MM.1S (cell line): Measurements from ENCODE around the gene CBX3.
A peak's percentile ranks its signal among the peaks of the same experiment; 100 is the strongest.
"Not testable (repeated sequence)": the region's sequence is repeated elsewhere in the genome, so short reads cannot be mapped to it uniquely, and the experiment has no call there.

Experiments used
- DNase-seq: peaks from one replicate; pipeline ENCODE4 v3.0.0-alpha.2; 2015
- H2AFZ ChIP-seq: fragments of 300-600 bp; sonication (generic); 2 replicates; pipeline ENCODE4 v1.6.0; 2016; ENCODE audit warnings: antibody characterized with exemption, low read length
- H3F3A ChIP-seq: fragments of 300-600 bp; sonication (generic); 2 replicates; pipeline ENCODE4 v1.6.1; 2016; ENCODE audit warnings: mild to moderate bottlenecking, antibody characterized with exemption, low read length, moderate library complexity, mixed read lengths; ENCODE audit not compliant: insufficient read depth
- H3K27ac ChIP-seq: fragments of 300-600 bp; sonication (generic); 2 replicates; pipeline ENCODE4 v1.5.1; 2016; ENCODE audit warnings: mild to moderate bottlenecking, low read length
- H3K27me3 ChIP-seq: fragments of 300-600 bp; sonication (generic); replicated peaks from 2 replicates; pipeline ENCODE4 v1.6.0; 2016; ENCODE audit warnings: low read length; ENCODE audit not compliant: insufficient read depth
- H3K36me3 ChIP-seq: fragments of 300-600 bp; sonication (generic); replicated peaks from 2 replicates; pipeline ENCODE4 v1.6.1; 2016; ENCODE audit warnings: mild to moderate bottlenecking, low read length, mixed read lengths; ENCODE audit not compliant: insufficient read depth
- H3K4me1 ChIP-seq: fragments of 300-600 bp; sonication (generic); 2 replicates; pipeline ENCODE4 v1.6.1; 2016; ENCODE audit warnings: low read length, mixed read lengths
- H3K4me2 ChIP-seq: fragments of 300-600 bp; sonication (generic); 2 replicates; pipeline ENCODE4 v1.6.0; 2016; ENCODE audit warnings: low read depth, low read length
- H3K4me3 ChIP-seq: fragments of 300-600 bp; sonication (generic); 2 replicates; pipeline ENCODE4 v1.5.1; 2016; ENCODE audit warnings: low read length, mixed read lengths
- H3K79me2 ChIP-seq: fragments of 300-600 bp; sonication (generic); 2 replicates; pipeline ENCODE4 v1.6.1; 2016; ENCODE audit warnings: mixed run types, low read length, mixed read lengths
- H3K9ac ChIP-seq: fragments of 300-600 bp; sonication (generic); 2 replicates; pipeline ENCODE4 v1.6.1; 2016; ENCODE audit warnings: low read length, mixed read lengths
- H3K9me2 ChIP-seq: fragments of 300-600 bp; sonication (generic); replicated peaks from 2 replicates; pipeline ENCODE4 v1.6.1; 2016; ENCODE audit warnings: mild to moderate bottlenecking, low read length, mixed read lengths; ENCODE audit not compliant: insufficient read depth
- H3K9me3 ChIP-seq: fragments of 300-600 bp; sonication (generic); replicated peaks from 2 replicates; pipeline ENCODE4 v1.6.1; 2016; ENCODE audit warnings: mild to moderate bottlenecking, low read length, mixed read lengths; ENCODE audit not compliant: insufficient read depth
- H4K20me1 ChIP-seq: fragments of 300-600 bp; sonication (generic); 2 replicates; pipeline ENCODE4 v1.6.1; 2016; ENCODE audit warnings: mild to moderate bottlenecking, low read length, moderate library complexity, mixed read lengths; ENCODE audit not compliant: insufficient read depth
- EZH2 ChIP-seq: fragments of 300-600 bp; sonication (generic); optimal IDR thresholded peaks from 2 replicates; pipeline ENCODE3; 2017; ENCODE audit warnings: low read depth, mild to moderate bottlenecking, antibody characterized with exemption, low read length, mixed read lengths
- EZH2phosphoT487 ChIP-seq: fragments of 300-600 bp; sonication (generic); IDR thresholded peaks from 2 replicates; pipeline ENCODE4 v1.6.1; 2018; ENCODE audit warnings: antibody characterized with exemption, low read length
- TF ChIP-seq, protein P1 (sequence below): fragments of 300-600 bp; sonication (generic); IDR thresholded peaks from 2 replicates; pipeline ENCODE4 v1.5.1; 2016; ENCODE audit warnings: antibody characterized with exemption, low read length, mixed read lengths

CBX3 gene

GRCh38 chr7:26192485-26193087 lies 9.0 kb upstream of the CBX3 start:
- H3K4me3 ChIP-seq = no peak overlapping the region

GRCh38 chr7:26193432-26194207 lies 7.9 kb upstream of the CBX3 start:
- Histone ChIP-seq H2AFZ (no peak overlapping the region), H3K27me3 (no peaks in the 10 kb centered on the region), H3K4me2 (no peak overlapping the region; the same call in 1 of the 2 replicates), H3K4me1 (peaks cover 68% of the 10 kb centered on the region), H3K9ac (no peak overlapping the region), H3F3A (peaks cover 95% of the 10 kb centered on the region), H3K27ac (no peak overlapping the region), H3K79me2 (peaks cover 98% of the 10 kb centered on the region), H3K36me3 (peaks cover 65% of the 10 kb centered on the region), H3K9me2 (no peaks in the 10 kb centered on the region), H3K4me3 (no peak overlapping the region), H4K20me1 (peaks cover 94% of the 10 kb centered on the region), H3K9me3 (no peaks in the 10 kb centered on the region)
- no peak for DNase-seq
- TF ChIP-seq, protein P1, sequence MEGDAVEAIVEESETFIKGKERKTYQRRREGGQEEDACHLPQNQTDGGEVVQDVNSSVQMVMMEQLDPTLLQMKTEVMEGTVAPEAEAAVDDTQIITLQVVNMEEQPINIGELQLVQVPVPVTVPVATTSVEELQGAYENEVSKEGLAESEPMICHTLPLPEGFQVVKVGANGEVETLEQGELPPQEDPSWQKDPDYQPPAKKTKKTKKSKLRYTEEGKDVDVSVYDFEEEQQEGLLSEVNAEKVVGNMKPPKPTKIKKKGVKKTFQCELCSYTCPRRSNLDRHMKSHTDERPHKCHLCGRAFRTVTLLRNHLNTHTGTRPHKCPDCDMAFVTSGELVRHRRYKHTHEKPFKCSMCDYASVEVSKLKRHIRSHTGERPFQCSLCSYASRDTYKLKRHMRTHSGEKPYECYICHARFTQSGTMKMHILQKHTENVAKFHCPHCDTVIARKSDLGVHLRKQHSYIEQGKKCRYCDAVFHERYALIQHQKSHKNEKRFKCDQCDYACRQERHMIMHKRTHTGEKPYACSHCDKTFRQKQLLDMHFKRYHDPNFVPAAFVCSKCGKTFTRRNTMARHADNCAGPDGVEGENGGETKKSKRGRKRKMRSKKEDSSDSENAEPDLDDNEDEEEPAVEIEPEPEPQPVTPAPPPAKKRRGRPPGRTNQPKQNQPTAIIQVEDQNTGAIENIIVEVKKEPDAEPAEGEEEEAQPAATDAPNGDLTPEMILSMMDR = no peak
- TF ChIP-seq EZH2phosphoT487 (no peak), EZH2 (no peak)

More at GRCh38 chr7:26192485-26193087, 9.0 kb upstream of the CBX3 start:
- peaks cover 92% of the 10 kb centered on the region for H4K20me1 ChIP-seq
- H3K9ac ChIP-seq = no peak overlapping the region
- no peak overlapping the region for H3K4me2 ChIP-seq
- H3K9me3 ChIP-seq = no peaks in the 10 kb centered on the region
- no peak for DNase-seq
- peaks cover 78% of the 10 kb centered on the region for H3K4me1 ChIP-seq
- peaks cover 95% of the 10 kb centered on the region for H3F3A ChIP-seq
- H3K79me2 ChIP-seq = peaks cover 98% of the 10 kb centered on the region
- H2AFZ ChIP-seq = no peak overlapping the region
- TF ChIP-seq, protein P1 = no peak
- TF ChIP-seq EZH2phosphoT487 (no peak), EZH2 (no peak)
- H3K36me3 ChIP-seq = peaks cover 66% of the 10 kb centered on the region
- H3K27ac ChIP-seq = no peak overlapping the region
- no peaks in the 10 kb centered on the region for H3K9me2 ChIP-seq
- H3K27me3 ChIP-seq = no peaks in the 10 kb centered on the region

GRCh38 chr7:26194764-26195163 lies 6.8 kb upstream of the CBX3 start:
- not testable (repeated sequence) for H3K4me3 ChIP-seq, H3K27ac ChIP-seq, H3K9me2 ChIP-seq, H2AFZ ChIP-seq, DNase-seq, H3K27me3 ChIP-seq, H3K9me3 ChIP-seq, H3K9ac ChIP-seq, H3K4me2 ChIP-seq
- H3K4me1 ChIP-seq = peaks cover 57% of the 10 kb centered on the region
- H4K20me1 ChIP-seq = peaks cover 94% of the 10 kb centered on the region
- peaks cover 98% of the 10 kb centered on the region for H3K79me2 ChIP-seq
- peaks cover 95% of the 10 kb centered on the region for H3F3A ChIP-seq
- peaks cover 65% of the 10 kb centered on the region for H3K36me3 ChIP-seq

GRCh38 chr7:26195182-26195581 lies 6.4 kb upstream of the CBX3 start:
- Histone ChIP-seq H3K9me3 (no peaks in the 10 kb centered on the region), H2AFZ (no peak overlapping the region), H4K20me1 (peaks cover 92% of the 10 kb centered on the region), H3K79me2 (peaks cover 100% of the 10 kb centered on the region), H3F3A (peaks cover 92% of the 10 kb centered on the region), H3K4me3 (no peak overlapping the region), H3K9ac (no peak overlapping the region), H3K9me2 (no peaks in the 10 kb centered on the region), H3K4me2 (0 out of 2 replicates have a peak overlapping the region, but pooled peaks have one; percentile 66), H3K36me3 (peaks cover 62% of the 10 kb centered on the region), H3K27ac (no peak overlapping the region), H3K27me3 (no peaks in the 10 kb centered on the region), H3K4me1 (peaks cover 56% of the 10 kb centered on the region)
- TF ChIP-seq EZH2 = no peak
- no peak for DNase-seq
